ENCODE measurements around the gene SUPT20H.

DNA sequence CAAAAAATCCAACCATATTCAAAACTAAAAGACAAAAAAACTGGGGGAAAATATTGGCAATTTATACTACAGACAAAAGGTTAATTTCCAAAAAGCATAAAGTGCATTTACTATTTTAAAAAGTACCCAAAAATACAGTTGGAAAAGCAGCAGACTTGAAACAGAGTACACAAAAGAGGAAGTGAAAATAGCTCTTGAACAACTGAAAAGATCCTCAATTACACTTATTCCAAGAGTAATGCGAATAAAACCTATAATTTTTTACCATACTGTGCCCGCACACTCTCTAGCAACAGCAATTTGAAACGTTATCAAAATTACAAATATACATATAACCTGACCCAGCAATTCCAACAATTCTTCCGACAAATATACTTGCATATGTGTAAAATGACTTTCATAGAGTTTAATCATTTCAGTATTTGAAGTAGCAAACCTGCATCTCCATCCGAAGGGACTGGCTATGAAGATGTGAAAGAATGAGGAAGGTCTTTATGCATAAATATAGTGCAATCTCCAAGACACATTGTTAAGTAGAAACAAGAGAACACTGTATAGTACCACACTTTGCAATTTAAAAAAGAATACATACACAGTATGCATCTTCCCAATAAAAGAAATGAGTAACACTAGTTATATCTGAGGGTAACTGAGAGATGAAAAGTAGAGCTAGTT is 85.7 kb downstream of the SUPT20H start:
- TF ChIP-seq, protein P1, sequence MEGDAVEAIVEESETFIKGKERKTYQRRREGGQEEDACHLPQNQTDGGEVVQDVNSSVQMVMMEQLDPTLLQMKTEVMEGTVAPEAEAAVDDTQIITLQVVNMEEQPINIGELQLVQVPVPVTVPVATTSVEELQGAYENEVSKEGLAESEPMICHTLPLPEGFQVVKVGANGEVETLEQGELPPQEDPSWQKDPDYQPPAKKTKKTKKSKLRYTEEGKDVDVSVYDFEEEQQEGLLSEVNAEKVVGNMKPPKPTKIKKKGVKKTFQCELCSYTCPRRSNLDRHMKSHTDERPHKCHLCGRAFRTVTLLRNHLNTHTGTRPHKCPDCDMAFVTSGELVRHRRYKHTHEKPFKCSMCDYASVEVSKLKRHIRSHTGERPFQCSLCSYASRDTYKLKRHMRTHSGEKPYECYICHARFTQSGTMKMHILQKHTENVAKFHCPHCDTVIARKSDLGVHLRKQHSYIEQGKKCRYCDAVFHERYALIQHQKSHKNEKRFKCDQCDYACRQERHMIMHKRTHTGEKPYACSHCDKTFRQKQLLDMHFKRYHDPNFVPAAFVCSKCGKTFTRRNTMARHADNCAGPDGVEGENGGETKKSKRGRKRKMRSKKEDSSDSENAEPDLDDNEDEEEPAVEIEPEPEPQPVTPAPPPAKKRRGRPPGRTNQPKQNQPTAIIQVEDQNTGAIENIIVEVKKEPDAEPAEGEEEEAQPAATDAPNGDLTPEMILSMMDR (IDR thresholded peaks at IDR 0.05; ENCODE audit: insufficient read depth, low read length, poor library complexity, severe bottlenecking), result no peak
- TF ChIP-seq EZH2phosphoT487 (conservative IDR thresholded peaks at IDR 0.05; ENCODE audit: low read length), result no peak
